ENCODE results near the gene CDK5RAP1.
"Not testable (repeated sequence)": the region's sequence is repeated elsewhere in the genome, so short reads cannot be mapped to it uniquely, and the experiment has no call there.

CDK5RAP1 gene, protein sequence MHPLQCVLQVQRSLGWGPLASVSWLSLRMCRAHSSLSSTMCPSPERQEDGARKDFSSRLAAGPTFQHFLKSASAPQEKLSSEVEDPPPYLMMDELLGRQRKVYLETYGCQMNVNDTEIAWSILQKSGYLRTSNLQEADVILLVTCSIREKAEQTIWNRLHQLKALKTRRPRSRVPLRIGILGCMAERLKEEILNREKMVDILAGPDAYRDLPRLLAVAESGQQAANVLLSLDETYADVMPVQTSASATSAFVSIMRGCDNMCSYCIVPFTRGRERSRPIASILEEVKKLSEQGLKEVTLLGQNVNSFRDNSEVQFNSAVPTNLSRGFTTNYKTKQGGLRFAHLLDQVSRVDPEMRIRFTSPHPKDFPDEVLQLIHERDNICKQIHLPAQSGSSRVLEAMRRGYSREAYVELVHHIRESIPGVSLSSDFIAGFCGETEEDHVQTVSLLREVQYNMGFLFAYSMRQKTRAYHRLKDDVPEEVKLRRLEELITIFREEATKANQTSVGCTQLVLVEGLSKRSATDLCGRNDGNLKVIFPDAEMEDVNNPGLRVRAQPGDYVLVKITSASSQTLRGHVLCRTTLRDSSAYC

DNA sequence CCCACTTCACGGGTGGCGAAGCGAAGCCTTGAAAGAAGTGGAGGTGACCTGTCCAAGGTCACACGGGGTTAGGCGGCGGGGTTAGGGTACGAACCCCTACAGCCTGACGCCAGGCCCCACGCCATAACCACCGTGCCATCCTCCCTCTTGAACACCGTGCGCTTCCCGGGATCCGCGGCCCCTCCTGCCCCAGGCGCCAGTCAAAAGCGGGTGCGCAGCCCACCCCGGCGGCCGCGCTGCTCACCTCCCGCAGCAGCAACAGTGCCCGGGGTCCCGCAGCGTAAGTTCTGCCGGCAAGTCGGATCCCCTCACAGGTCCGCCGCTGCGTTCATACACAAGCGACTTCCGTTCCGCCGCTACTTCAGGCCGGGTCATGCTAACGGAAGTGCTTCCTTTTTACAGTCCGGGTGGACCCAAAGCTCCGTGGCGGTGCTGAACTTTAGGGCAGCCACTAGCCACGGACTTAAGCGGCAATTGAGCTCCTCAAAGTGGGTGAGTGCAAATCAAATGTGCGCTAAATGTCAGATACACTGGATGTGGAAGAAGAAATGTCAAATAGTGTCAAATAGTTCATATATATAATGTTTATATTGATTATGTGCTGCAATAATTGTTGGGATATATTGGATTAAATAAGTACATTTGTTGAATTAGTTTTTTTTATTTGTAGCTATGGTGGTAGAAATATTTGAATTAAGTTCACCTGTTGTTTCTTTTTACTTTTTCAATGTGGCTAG is at the start of gene CDK5RAP1:
Gene CDK5RAP1, minus strand, starts transcription at position 336 of the 737 bp plus-strand sequence. CDS start 4,455 bp downstream, outside the sequence.
- DNase-seq = peak; percentile 88

DNA sequence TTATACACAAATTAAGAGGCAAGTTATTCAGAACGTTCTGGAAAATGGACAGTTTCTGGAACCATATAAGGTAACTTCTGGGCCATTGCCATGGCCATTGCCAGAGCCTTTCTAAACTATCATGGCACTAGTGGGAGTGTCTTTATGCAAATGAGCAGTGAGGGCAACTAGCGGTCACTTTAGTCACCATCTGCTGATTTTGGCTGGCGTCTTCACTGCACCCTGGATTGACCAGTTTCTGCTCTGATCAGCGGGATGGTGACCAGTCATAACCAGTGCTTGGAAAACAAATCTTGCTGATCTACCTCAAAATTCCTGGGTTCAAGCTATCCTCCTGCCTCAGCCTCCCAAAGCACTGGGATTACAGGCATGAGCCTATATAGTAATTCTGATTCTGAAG is 49.5 kb upstream of the CDK5RAP1 start:
- no peak for DNase-seq

DNA sequence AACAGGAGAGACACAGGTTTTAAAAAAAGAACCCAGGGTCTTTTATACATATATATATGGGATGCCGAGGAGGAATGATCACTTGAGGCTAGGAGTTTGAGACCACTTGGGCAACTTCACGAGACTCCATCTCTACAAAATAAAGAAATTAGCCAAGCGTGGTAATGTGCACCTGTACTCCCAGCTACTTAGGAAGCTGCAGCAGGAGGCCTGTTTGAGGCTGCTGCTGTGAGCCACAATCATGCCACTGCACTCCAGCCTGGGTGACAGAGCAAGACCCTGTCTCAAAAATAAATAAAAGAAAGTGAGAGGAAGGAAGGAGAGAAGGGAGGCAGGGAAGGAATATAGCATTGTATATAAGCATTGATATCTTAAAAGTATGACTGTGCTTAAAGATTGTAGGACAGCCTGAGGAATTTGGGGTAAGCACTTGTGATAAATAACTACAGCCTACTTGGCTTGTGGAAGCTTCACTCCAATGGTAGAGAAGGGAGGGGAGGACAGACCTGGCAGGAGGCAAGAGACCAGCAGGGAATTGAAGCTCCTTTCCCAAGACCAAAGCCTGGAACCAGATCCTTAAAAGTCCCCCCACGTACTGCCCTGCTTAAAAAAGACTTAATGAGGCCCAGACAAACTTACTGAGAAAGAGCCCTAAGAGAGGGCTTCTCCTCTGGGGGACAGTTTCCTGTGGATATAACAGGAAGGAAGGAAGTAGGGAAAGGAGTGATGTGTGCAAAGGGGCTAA is 44.7 kb upstream of the CDK5RAP1 start:
- DNase-seq = no peak

DNA sequence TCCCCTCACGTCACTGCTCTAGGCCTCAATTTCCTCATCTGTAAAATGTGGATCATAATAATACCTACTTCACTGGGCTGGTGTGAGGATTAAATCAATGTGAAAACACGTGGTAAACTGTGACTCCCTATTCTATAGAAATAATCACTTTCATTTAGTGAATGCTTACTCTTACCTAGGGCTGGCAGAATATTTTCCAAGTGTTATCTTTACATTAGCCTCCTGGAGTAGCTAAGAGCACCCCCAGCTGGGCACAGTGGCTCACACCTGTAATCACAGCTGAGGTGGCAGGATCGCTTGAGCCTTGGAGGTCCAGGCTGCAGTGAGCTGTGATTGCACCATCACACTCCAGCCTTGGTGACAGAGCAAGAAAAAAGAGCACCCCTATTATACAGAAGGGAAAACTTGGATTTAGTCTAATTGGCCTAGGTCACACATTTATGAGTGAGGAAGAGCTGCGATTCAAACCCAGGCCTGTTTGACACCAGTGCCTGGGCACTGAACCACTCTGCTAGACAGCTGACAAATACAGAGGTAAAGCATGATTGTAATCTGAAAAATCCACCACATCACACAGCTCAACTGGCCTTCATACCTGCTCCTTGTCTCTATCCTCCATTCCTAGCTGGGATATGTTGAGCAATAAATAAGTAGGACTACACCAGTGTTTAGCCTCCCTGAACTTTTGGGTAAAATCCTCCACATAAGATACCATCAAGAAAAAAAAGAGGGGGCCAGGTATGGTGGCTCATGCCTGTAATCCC is 43.7 kb upstream of the CDK5RAP1 start:
- no peak for DNase-seq

DNA sequence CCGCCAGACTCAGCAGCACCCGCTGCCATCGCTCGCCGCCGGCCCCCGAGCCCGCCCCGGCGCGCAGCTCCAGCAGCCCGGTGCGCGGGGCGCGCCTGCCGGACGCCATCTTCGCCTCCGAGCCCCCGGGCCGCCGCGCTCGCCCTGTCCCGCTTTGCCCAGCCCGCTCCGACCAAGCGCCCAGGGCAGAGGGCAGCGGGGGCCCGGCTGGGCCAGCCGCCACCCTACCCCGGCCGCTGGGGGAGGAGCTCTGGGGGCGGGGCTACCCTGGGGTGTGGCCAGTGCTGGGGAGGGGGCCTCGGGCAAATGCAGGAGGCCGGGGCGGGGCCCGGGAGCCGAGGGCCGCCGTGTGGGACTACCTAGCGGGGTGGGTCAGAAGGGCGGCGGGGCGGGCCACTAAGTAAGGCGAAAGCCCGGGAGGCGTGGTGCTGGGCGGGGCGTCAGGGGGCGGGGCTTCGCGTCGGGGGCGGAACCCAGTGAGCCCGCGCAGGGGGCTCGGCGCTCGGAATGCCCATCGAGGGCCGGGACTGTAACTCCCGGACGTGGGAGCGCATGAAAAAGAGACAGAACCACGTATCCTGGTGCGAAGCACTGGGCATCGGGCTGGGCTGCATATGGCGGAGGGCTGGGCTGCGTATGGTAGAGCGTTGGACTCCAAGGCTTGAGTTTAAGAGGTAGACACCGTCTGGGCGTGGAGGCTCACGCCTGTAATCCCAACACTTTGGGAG is 42.4 kb upstream of the CDK5RAP1 start, which contains the start of gene SNTA1:
Gene SNTA1, minus strand, starts transcription at position 252 of the 728 bp plus-strand sequence. Its CDS starts 143 bp downstream, at position 109.
- peak; percentile 96 for DNase-seq

DNA sequence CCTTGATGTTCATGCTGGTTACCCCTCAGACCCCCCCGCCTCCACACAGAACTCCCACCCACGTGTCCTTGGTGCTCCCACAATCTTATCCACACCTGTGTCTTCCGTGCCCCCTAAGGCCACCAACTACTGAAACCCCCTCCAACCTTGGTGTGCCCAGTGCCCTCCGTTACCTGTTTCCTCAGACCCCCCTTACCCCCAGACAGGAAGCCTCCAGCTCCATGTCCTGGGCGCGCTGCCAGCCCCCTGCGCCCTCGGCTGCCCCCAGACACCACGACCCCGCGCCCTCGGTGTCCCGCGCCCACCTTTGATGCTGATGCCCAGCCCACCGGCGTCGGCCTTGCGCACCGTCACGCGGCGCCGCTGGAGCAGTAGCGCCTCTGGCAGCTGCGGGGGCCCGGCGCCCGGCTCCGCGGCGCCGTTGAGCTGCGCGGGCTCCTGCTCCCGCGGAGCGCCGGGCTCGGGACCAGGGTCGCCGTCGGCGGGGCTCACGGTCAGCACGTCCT is 41.7 kb upstream of the CDK5RAP1 start:
- DNase-seq = peak; percentile 68

DNA sequence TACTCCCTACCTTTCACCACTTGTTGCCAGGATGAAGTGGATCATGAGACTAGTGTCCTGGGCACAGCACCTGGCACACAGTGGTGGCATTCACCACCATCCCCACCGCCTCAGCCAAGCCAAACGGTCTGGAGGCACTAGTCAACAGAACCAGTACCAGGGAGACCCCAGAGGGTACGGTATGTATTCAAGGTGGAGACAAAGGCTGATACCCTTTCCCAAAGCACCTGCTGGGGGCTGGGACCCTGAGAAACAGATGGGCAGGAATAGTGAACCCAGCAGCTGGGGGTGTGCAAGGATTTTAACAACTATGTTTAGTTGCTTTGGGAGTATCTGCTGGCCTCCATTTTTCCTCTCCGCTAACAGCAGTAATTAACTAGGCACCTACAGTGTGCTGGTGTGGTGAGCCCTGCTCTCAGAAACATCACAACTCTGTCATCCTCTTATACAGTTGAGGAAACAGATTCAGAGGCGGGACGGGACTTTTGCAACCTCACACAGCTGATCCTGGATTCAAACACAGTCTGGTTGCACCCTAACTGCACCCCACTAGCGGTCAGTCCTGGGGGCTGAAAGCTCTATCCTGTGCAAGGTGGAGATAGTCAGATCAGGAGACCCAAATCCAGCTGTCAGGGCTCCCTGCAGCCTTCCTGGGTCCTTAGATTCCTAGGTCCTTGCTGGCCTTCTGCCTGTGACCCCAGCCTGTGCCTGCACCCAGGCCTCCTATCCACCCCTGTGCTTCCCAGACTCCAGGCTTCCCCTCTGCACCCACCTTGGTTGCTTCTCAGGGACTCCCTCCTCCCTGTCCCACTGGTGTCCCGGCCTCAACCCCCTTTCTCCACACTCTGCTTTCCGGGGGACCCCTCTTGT is 41.1 kb upstream of the CDK5RAP1 start:
- no peak for DNase-seq

DNA sequence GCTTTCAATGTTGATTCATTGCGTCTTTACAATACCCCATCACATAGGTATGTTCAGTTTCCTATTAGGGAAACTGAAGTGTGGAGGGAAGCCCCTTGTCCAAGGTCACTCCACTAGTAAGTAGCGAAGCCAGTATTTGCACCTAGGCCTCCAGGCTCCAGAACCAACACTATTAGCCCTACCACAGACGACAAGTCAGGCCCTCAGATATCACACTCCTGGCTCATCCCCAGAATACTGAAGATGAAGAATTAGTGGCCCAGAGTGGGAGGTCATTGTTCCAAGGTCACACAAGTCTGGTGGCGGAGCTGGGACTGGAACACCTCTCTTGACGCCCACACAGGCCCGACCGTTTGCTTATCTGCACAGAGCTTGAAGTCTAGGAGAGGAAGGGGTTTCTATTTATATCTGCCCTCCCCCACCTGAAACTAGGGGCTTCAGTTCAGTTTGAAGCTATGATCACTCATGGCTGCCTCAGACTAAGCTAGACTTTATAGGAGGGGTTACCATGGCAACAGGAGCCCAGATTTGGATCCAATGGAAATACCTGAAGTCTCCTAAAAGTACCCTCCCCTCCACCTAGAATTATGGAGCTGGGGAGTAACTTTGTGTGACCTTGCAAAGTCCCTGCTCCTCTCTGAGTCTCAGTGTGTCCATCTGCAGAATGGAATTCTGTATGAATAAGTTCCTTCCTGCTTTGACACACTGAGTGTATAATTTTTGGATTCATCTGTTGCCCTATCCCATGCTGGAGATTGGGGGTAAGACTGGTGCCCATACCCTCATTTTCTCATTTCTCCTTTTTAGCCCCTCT is 40.0 kb upstream of the CDK5RAP1 start:
- no peak for DNase-seq

DNA sequence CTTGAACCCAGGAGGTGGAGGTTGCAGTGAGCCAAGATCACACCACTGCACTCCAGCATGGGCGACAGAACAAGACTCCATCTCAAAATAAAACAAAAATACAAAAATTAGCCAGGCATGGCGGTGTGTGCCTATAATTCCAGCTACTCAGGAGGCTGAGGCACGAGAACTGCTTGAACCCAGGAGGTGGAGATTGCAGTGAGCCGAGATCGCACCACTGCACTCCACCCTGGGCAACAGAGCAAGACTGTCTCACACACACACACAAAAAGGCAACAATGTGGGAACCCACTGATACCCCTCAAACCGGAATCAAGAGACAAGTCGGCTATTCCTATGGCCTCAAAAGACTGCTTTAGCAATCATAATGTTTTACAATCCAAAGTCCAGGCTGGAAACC is 39.2 kb upstream of the CDK5RAP1 start:
- not testable (repeated sequence) for DNase-seq

DNA sequence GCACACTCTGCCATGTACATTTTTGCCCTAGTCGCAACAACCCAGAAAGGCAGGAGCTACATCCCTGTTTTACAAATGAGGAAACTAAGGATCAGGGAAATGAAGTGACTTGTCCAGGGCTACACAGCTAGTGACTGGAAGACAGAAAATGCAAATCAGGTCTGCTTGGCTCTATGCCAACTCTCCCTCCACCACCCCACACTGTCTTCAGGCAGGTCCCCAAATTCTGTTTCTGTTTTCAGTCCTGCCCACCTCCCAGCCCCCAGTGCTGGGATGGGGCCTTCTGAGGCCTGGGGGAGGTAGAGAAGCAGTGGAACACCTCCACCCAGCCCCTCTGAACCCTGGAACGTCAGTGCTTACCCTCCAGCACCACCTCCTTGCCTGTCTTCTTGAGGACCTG is 37.2 kb upstream of the CDK5RAP1 start:
- DNase-seq = no peak

DNA sequence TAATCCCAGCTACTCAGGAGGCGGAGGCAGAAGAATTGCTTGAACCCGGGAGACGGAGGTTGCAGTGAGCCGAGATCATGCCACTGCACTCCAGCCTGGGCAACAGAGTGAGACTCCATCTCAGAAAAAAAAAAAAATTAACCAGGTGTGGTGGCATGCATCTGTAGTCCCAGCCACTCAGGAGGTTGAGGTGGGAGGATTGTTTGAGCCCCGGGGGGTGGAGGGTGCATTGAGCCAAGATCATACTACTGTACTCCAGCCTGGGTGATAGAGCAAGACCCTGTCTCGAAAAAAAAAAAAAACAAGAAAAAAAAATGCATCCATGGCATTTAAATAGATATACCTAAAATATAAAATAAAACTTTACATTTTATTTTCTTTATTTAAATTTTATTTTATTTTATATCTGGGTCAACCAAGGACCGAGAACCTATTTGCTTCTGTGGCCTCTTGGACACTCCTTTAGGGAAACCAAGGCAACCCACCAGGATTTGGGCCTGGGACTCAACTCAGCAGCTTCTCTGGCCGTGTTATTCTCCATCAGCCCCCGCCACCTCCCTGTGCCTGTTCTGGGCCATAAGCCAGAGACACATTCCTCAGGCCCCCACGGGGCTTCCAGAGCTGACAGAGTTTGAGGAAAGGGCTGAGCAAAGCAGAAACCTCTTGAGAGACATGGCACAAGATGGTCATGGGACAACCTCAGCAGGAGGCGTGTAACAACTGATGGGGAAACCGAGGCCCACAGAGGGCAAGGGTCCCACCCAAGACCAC is 36.0 kb upstream of the CDK5RAP1 start:
- no peak for DNase-seq

DNA sequence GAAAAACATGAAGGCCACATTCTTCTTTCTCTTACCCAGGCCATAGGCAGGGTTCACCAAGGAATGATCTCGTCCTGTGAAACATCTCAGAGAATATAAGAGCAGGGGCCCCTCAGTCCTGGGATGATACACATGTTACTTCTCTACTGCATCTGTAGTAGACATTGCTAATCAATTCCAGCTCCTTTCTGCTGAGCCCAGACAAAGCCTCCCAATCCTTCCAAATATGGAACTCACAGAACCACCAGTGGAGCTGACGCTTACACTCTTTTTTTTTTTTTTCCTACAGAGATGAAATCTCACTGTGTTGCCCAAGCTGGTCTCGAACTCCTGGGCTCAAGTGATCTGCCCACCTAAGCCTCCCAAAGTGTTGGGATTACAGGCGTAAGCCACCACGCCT is 33.1 kb upstream of the CDK5RAP1 start:
- DNase-seq = no peak

DNA sequence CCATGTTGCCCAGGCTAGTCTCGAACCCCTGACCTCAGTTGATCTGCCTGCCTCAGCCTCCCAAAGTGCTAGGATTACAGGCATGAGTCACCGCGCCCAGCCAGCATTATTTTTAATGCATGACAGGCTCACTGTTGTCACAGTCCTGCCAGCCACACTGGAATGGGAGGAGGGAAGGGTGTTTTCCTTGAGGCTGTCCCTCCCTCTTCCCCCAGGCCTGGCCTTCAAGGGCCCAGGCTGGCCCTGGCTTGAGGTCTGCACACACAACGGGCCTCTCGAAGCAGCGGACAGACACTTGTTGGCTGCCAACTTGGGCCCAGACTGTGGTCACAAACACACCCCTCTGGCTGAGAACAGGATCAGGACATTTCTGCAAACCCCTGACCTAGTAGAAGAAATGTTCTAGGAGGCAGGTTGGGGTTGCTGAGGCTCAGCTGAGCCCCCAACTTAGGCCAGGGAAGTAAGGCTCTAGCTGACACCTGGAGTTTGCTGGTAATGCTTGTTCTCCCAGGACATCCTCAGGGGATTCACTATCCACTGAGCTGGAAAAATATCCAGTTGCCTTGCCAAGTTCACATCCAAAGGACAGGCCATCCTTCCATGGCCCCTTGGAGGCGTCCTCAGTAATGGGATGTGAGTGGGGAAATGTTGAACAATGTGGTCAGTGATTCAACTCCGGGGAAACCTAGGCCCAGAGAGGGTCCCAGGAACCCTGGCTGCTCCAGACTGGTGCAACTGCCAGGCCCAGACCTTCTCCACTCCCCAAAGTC is 32.3 kb upstream of the CDK5RAP1 start:
- no peak for DNase-seq

DNA sequence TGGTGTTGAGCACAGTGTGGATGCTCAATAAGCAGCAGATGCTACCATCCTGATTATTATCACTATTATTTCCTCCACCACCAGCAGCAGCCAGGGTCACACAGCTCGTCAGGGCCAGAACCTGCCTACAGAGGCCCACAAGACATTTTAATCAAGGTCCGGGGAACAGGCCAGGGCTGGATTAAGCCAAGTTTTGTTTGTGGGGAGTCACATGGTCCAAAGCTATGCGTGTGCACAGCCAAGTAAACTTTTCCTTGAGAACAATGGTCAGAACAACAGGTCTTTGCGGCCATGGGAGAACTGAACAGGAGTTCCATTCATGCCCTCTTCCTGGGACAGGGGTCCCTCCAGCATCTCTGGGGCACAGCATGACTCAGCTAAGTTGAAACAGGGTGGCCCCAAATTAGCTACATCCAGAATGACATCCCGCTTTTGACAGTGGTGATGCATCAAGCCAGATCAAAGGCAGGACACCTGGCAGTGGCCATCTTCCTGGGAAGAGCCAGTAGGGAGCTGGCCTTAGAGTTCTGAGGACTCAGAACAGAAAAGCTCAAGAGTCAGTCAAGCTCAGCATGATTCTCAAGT is 30.6 kb upstream of the CDK5RAP1 start:
- DNase-seq = no peak

DNA sequence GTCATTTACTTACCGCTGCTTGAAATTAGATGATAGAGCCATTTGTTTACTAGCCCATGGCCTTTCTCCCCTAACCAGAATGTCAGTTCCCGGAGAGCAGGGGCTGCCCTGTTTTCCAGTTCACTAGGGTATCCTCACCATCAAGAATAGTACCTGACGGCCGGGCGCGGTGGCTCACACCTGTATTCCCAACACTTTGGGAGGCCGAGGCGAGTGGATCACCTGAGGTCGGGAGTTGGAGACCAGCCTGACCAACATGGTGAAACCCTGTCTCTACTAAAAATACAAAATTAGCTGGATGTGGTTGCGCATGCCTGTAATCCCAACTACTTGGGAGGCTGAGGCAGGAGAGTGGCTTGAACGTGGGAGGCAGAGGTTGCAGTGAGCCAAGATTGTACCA is 22.6 kb upstream of the CDK5RAP1 start:
- not testable (repeated sequence) for DNase-seq

DNA sequence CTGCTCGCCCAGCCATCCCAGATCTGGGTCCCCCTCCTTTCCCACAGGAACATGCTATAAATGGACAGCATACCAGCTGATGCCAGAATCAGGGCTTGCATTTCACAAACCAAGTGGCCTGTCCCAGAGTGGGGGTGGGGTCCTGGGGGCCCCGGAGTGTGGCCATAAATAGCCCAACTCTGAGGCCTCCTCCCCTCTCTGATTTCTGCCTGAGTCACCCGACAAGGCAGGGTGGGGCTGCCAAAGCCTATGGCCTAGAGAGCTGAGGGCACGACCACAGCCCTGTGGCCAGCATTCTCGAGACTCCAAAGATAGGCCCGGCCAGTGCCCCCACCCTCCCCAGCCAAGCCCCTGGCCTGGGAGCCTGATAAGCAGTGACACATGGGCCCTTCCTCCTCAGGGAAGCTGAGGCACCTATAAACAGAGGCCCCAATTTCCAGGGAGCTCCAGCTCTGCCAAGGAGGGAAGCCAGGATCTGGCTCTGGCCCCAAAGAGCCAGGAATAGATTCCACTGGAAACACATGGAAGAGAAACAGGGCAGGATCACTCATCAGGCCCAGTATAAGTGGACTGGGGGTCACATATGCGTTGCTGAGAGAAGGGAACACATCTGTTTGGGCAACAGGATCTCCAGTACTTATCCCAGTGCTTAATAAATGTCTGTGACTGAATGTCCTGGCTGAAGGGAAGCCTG is 22.0 kb upstream of the CDK5RAP1 start:
- no peak for DNase-seq

All from activated CD8-positive, alpha-beta memory T cell treated with anti-CD3 and anti-CD28 coated beads, Interleukin-2, amount 50 U/mL, for 48 hours (primary cell).